ENCODE results near the gene USP37.

DNA sequence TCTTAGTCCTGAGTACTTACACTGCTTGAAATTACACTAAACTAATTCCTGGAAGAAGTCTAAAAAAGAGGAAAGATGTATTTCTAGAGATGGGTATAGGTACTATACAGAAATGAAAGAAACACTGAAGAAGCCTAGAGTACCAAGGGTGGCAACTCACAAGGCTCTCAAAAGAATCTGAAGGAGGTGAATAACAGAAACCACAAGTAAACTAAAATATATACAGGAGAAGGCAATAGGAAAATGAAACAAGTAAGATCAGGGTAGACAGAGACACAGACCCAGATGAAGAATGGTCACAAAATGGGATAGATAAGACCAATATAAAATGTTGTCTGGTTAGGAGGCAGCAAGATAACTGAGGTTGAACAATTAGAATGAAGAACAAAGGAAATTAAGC lies 59.9 kb downstream of the USP37 start:
- TF ChIP-seq, protein P1, sequence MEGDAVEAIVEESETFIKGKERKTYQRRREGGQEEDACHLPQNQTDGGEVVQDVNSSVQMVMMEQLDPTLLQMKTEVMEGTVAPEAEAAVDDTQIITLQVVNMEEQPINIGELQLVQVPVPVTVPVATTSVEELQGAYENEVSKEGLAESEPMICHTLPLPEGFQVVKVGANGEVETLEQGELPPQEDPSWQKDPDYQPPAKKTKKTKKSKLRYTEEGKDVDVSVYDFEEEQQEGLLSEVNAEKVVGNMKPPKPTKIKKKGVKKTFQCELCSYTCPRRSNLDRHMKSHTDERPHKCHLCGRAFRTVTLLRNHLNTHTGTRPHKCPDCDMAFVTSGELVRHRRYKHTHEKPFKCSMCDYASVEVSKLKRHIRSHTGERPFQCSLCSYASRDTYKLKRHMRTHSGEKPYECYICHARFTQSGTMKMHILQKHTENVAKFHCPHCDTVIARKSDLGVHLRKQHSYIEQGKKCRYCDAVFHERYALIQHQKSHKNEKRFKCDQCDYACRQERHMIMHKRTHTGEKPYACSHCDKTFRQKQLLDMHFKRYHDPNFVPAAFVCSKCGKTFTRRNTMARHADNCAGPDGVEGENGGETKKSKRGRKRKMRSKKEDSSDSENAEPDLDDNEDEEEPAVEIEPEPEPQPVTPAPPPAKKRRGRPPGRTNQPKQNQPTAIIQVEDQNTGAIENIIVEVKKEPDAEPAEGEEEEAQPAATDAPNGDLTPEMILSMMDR (IDR thresholded peaks at IDR 0.05): no peak
- TF ChIP-seq POLR2A (IDR thresholded peaks at IDR 0.05) (no peak), POLR2AphosphoS5 (IDR thresholded peaks at IDR 0.05; ENCODE audit: insufficient read depth in 1 of 2, low read depth in 1 of 2) (no peak)

Measured in vagina (tissue), 2 donors.